ENCODE measurements around the gene MAZ.

Gene MAZ

GRCh38 chr16:29857133-29857760, 50.9 kb downstream of the MAZ start:
- no peak for DNase-seq (ENCODE audit: low spot score)

DNA sequence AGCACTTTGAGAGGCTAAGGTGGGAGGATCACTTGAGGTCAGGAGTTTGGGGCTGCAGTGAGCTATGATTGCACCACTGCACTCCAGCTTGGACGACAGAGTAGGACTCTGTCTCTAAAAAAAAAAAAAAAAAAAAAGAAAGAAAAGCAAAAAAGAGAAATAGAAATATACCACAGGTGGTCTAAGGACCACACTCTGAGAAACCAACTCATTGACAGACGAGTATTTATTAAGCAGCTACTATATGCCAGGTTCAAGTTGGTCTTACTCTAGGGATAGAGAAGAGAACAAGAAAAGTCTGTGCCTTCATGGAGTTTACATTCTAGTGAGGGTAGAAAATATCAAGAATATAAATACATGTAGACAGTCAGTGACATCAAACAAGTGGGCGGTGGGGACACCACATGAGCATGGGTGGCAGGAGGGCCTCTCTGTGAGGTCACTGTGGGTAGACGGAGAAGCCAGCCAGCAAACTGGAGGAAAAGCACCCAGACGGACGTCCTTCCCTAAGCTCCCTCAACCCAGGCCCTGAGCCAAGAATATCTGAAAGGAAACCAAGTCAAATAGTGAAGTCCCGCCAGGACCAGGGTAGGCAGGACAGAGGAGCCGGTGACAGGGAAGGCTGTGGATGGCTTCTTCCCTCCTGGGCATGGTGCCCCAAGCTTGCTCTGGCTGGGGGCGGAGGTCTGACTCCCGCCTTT, 52.0 kb downstream of the MAZ start:
- no peak for DNase-seq (ENCODE audit: low spot score)

GRCh38 chr16:29858974-29859373, 52.6 kb downstream of the MAZ start:
- DNase-seq (ENCODE audit: low spot score) = no peak

GRCh38 chr16:29860218-29860617, 53.9 kb downstream of the MAZ start:
- no peak for DNase-seq (ENCODE audit: low spot score)
